CD14-positive monocyte (primary cell): ENCODE results near the gene LMO7. TPM values are rescaled to one million over a fixed set of nuclear protein-coding genes. Genes with fewer than 3 reads are reported as not detected.

Source experiments
- DNase-seq, 3 donors: peaks; one replicate each; pipeline ENCODE4 v3.0.0-alpha.2; 2011 to 2022
- H2AFZ ChIP-seq: 2 replicates; pipeline ENCODE4 v1.6.0; 2012; ENCODE audit warnings: mild to moderate bottlenecking, low read depth, low read length, inconsistent platforms; ENCODE audit not compliant: insufficient read depth, poor library complexity, severe bottlenecking
- H3K27ac ChIP-seq, 2 donors: 1 replicate in 1 of 2; 2 replicates in 1 of 2; pipeline ENCODE4 v1.5.1; 2012 to 2013; ENCODE audit warnings: low read length in 2 of 2, control low read depth in 1 of 2, inconsistent platforms in 1 of 2, low read depth in 1 of 2, mild to moderate bottlenecking in 1 of 2
- H3K27me3 ChIP-seq, 2 donors: one replicate each; pipeline versions ENCODE4 v1.6.0 to v1.6.1; 2011 to 2013; ENCODE audit warnings: low read length in 2 of 2; ENCODE audit not compliant: control insufficient read depth in 2 of 2, insufficient read depth in 2 of 2
- H3K36me3 ChIP-seq, 2 donors: replicated peaks in 1 of 2; 1 replicate in 1 of 2; 2 replicates in 1 of 2; pipeline versions ENCODE4 v1.5.1 to v1.6.1; 2012 to 2013; ENCODE audit warnings: low read length in 2 of 2, control low read depth in 1 of 2, inconsistent platforms in 1 of 2, mild to moderate bottlenecking in 1 of 2; ENCODE audit not compliant: insufficient read depth in 2 of 2, control insufficient read depth in 1 of 2
- H3K4me1 ChIP-seq, 2 donors: 1 replicate in 1 of 2; 2 replicates in 1 of 2; pipeline versions ENCODE4 v1.5.1 to v1.6.1; 2012 to 2013; ENCODE audit warnings: low read length in 2 of 2, control low read depth in 1 of 2, inconsistent platforms in 1 of 2, mild to moderate bottlenecking in 1 of 2, moderate library complexity in 1 of 2; ENCODE audit not compliant: insufficient read depth in 2 of 2, control insufficient read depth in 1 of 2
- H3K4me2 ChIP-seq: replicated peaks from 2 replicates; pipeline ENCODE3; 2012; ENCODE audit warnings: low read length, moderate library complexity, mild to moderate bottlenecking; ENCODE audit not compliant: poor library complexity, severe bottlenecking; ENCODE audit errors: extremely low read depth
- H3K4me3 ChIP-seq, 3 experiments: fragments of 200-600 bp in 1 of 3; sonication (generic) in 1 of 3; replicated peaks in 1 of 3; 1 replicate in 2 of 3; 2 replicates in 1 of 3; pipeline ENCODE4 v1.5.1; 2011 to 2013; ENCODE audit warnings: low read length in 3 of 3, mild to moderate bottlenecking in 3 of 3, control low read depth in 2 of 3, low read depth in 2 of 3, inconsistent platforms in 1 of 3, moderate library complexity in 1 of 3
- H3K79me2 ChIP-seq: 2 replicates; pipeline ENCODE4 v1.6.0; 2012; ENCODE audit warnings: mild to moderate bottlenecking, control low read depth, inconsistent platforms, low read length, moderate library complexity; ENCODE audit not compliant: insufficient read depth
- H3K9ac ChIP-seq: 2 replicates; pipeline ENCODE4 v1.6.0; 2017; ENCODE audit warnings: low read length, mild to moderate bottlenecking; ENCODE audit not compliant: insufficient read depth, poor library complexity, severe bottlenecking
- H3K9me3 ChIP-seq, 2 donors: replicated peaks in 1 of 2; 1 replicate in 1 of 2; 2 replicates in 1 of 2; pipeline versions ENCODE4 v1.5.1 to v1.6.1; 2012 to 2013; ENCODE audit warnings: low read length in 2 of 2, control low read depth in 1 of 2; ENCODE audit not compliant: control insufficient read depth in 1 of 2, insufficient read depth in 1 of 2
- H4K20me1 ChIP-seq: 2 replicates; pipeline ENCODE4 v1.6.0; 2012; ENCODE audit warnings: mild to moderate bottlenecking, low read length, control low read depth, moderate library complexity; ENCODE audit not compliant: insufficient read depth
- H3K27ac Mint-ChIP-seq, 7 donors: one replicate each; pipeline ENCODE4 v1.8.0; 2020; ENCODE audit warnings: mild to moderate bottlenecking in 7 of 7, mixed read lengths in 7 of 7, moderate library complexity in 6 of 7, inconsistent platforms in 2 of 7
- H3K27me3 Mint-ChIP-seq, 3 donors: one replicate each; pipeline ENCODE4 v1.8.0; 2021 to 2022; ENCODE audit warnings: low read depth in 3 of 3, mild to moderate bottlenecking in 3 of 3, mixed read lengths in 3 of 3, moderate library complexity in 3 of 3, inconsistent platforms in 1 of 3
- H3K36me3 Mint-ChIP-seq, 2 donors: one replicate each; pipeline ENCODE4 v1.8.0; 2020; ENCODE audit warnings: mixed read lengths in 2 of 2, inconsistent platforms in 1 of 2, mild to moderate bottlenecking in 1 of 2
- H3K4me1 Mint-ChIP-seq: one replicate; pipeline ENCODE4 v1.8.0; 2020; ENCODE audit warnings: mild to moderate bottlenecking, mixed read lengths
- H3K4me3 Mint-ChIP-seq, 2 donors: one replicate each; pipeline ENCODE4 v1.8.0; 2020; ENCODE audit warnings: mild to moderate bottlenecking in 2 of 2, mixed read lengths in 2 of 2, moderate library complexity in 1 of 2
- H3K9me3 Mint-ChIP-seq, 7 donors: one replicate each; pipeline ENCODE4 v1.8.0; 2020 to 2022; ENCODE audit warnings: mixed read lengths in 7 of 7, mild to moderate bottlenecking in 6 of 7, moderate library complexity in 6 of 7, inconsistent platforms in 2 of 7
- WGBS: methylation state at CpG from one replicate; pipeline ENCODE4 v1.1.5; 2013; ENCODE audit warnings: missing lambda C conversion rate; ENCODE audit not compliant: insufficient coverage; 5-methylcytosine and 5-hydroxymethylcytosine counted together
- intact Hi-C, 2 donors: fragments of 100-400 bp; cut with micrococcal nuclease; formaldehyde crosslinking; loops; one replicate each; pipeline versions ENCODE4 v1.15.0 to v1.15.1; 2023
- polyA plus RNA-seq, 3 donors: library from polyadenylated mRNA; depleted of rRNA in 1 of 3; unstranded in 2 of 3; stranded (reverse) in 1 of 3; fragments of 300-500 nt in 2 of 3; fragments of >200 nt in 1 of 3; fragmentation: Illumina TruSeq in 2 of 3; gene quantifications; 1 replicate in 2 of 3; 2 replicates in 1 of 3; pipeline ENCODE4 v1.2.3, GENCODE V29; 2012 to 2021
- TF ChIP-seq, protein P1 (sequence below): fragments of 200-600 bp; IDR thresholded peaks from one replicate; pipeline ENCODE4 v1.8.0; 2022; ENCODE audit warnings: antibody characterized with exemption, mild to moderate bottlenecking

Gene LMO7
- polyA plus RNA-seq, 3 donors: 0.79 to 1.6 (median 0.90) TPM

DNA sequence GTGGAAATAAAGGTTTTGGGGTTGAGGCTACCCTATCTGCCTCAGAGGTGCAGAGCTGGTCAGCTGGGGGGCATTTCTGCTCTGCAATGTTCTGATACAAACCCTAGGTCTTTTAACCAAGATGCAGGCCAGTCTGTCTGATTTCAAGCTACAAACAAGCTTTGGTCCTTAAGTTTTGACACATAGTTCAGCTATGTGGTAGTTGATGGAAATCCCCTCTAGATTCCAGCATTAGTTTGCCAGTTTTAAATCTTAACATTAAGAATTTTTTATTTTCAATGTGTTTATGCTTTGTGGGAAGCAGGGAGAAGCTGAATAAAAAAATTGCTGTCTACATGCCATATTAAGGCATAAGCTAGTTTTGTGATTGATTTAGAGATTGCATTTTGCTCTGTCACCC, 225.7 kb downstream of the LMO7 start:
- H3K9me3 Mint-ChIP-seq: no peaks in the 10 kb centered on the region
- H3K9ac ChIP-seq: no peak overlapping the region
- no peak overlapping the region for H3K4me3 Mint-ChIP-seq
- H3K79me2 ChIP-seq: no peaks in the 10 kb centered on the region
- H3K9me3 ChIP-seq: no peaks in the 10 kb centered on the region
- TF ChIP-seq, protein P1, sequence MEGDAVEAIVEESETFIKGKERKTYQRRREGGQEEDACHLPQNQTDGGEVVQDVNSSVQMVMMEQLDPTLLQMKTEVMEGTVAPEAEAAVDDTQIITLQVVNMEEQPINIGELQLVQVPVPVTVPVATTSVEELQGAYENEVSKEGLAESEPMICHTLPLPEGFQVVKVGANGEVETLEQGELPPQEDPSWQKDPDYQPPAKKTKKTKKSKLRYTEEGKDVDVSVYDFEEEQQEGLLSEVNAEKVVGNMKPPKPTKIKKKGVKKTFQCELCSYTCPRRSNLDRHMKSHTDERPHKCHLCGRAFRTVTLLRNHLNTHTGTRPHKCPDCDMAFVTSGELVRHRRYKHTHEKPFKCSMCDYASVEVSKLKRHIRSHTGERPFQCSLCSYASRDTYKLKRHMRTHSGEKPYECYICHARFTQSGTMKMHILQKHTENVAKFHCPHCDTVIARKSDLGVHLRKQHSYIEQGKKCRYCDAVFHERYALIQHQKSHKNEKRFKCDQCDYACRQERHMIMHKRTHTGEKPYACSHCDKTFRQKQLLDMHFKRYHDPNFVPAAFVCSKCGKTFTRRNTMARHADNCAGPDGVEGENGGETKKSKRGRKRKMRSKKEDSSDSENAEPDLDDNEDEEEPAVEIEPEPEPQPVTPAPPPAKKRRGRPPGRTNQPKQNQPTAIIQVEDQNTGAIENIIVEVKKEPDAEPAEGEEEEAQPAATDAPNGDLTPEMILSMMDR: no peak
- no peak overlapping the region for H2AFZ ChIP-seq
- intact Hi-C loops: loop anchor here in 1 of 2 donors (10.0 kb wide), 1 partner anchor 613 kb away; no protein-coding TSS in a partner anchor
- H3K27me3 ChIP-seq: no peaks in the 10 kb centered on the region
- H3K27ac ChIP-seq: no peak overlapping the region
- no peak overlapping the region for H3K4me2 ChIP-seq
- H3K4me1 ChIP-seq: no peaks in the 10 kb centered on the region
- no peaks in the 10 kb centered on the region for H4K20me1 ChIP-seq
- no peak for DNase-seq
- peaks cover 0 to 5% (median 2%) of the 10 kb centered on the region in 3 donors for H3K27me3 Mint-ChIP-seq
- H3K36me3 ChIP-seq: no peaks in the 10 kb centered on the region
- no peaks in the 10 kb centered on the region for H3K36me3 Mint-ChIP-seq
- H3K27ac Mint-ChIP-seq: no peak overlapping the region
- no peak overlapping the region for H3K4me3 ChIP-seq
- H3K4me1 Mint-ChIP-seq: no peaks in the 10 kb centered on the region

DNA sequence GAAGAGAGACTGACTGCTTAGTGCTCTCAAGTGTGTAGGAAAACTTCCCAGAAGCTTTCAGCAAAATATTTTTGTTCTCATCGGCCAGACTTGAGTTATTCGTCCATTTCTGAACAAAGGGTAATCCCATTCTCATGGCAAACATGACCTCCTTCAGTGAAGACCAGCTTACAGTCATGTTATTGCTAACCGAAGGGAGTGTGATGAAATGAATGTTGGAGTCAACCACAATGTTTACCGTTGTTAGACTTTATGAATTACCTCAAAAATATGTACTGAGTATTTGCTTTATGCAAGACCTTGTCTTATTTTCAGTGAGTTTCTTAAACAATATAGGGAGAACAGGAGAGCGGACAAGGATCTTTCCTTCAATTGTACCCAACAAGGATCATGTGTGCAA, 228.6 kb downstream of the LMO7 start:
- Mint-ChIP-seq H3K27ac (no peak overlapping the region), H3K9me3 (no peaks in the 10 kb centered on the region), H3K27me3 (peaks cover 0 to 5% (median 4%) of the 10 kb centered on the region in 3 donors), H3K36me3 (no peaks in the 10 kb centered on the region), H3K4me1 (no peaks in the 10 kb centered on the region), H3K4me3 (no peak overlapping the region)
- no peak for DNase-seq
- Histone ChIP-seq H3K9me3 (no peaks in the 10 kb centered on the region), H3K36me3 (no peaks in the 10 kb centered on the region), H3K27me3 (no peaks in the 10 kb centered on the region), H3K9ac (no peak overlapping the region), H3K4me2 (no peak overlapping the region), H3K4me1 (no peaks in the 10 kb centered on the region), H3K79me2 (no peaks in the 10 kb centered on the region), H3K27ac (no peak overlapping the region), H2AFZ (no peak overlapping the region), H3K4me3 (no peak overlapping the region), H4K20me1 (no peaks in the 10 kb centered on the region)
- 100% methylated on average over 2 of the region's 5 CpGs for WGBS
- intact Hi-C loops: loop anchor here (5.0 to 10.0 kb wide), 2 partner anchors 610 to 1043 kb away; no protein-coding TSS in a partner anchor
- TF ChIP-seq, protein P1: no peak
